ENCODE data around the gene TRPC4AP.

- TF ChIP-seq POLR2A (IDR thresholded peaks at IDR 0.05) (peak; percentile 62), CTCF (IDR thresholded peaks at IDR 0.05) (peak; percentile 97 to 99 (median 98))
Measured at GRCh38 chr20:35092524-35093266, at the start of gene TRPC4AP.
